GM12878 (cell line): Measurements from ENCODE around the gene GPT2. TPM values are rescaled to one million over a fixed set of nuclear protein-coding genes. Genes with fewer than 3 reads are reported as not detected.

Source experiments
- ATAC-seq: fragments of 200-7000 bp; cut with Tn5 transposase; 3 replicates; pipeline ENCODE4 v1.9.1; 2020; ENCODE audit warnings: mild to moderate bottlenecking, moderate library complexity
- BruUV-seq: library from RNA; stranded (reverse); fragments of 400-500 nt; replicated peaks from 2 replicates; lab custom pipeline; 2021; lab: Mats Ljungman, UMichigan
- CTCF ChIA-PET: fragments of 300-600 bp; sonication (Branson Sonifier 250); formaldehyde crosslinking; extraction: SDS; loops from one replicate; lab custom pipeline; 2021; ENCODE audit warnings: inconsistent platforms; lab: Yijun Ruan, JAX
- POLR2A ChIA-PET: fragments of 350-600 bp; formaldehyde crosslinking; extraction: SDS; loops from one replicate; lab custom pipeline; 2021; ENCODE audit warnings: inconsistent platforms; lab: Charles Lee
- RAD21 ChIA-PET: fragments of 300-600 bp; sonication (Branson Sonifier 250); formaldehyde crosslinking; loops from one replicate; lab custom pipeline; 2023; ENCODE audit warnings: antibody characterized with exemption; ENCODE audit not compliant: unreplicated experiment; lab: Charles Lee
- SMC1A ChIA-PET: fragments of 300-600 bp; sonication (Branson Sonifier 250); formaldehyde crosslinking; loops from one replicate; lab custom pipeline; 2023; ENCODE audit not compliant: unreplicated experiment, uncharacterized antibody; lab: Charles Lee
- DNase-seq: peaks from one replicate; pipeline ENCODE4 v3.0.0-alpha.2; 2011; ENCODE audit warnings: low read depth, low spot score
- FAIRE-seq: peaks from 3 replicates; lab custom pipeline; 2011; peaks lifted over from hg19 to GRCh38; lab: Jason Lieb, UNC
- H2AFZ ChIP-seq: 2 replicates; pipeline ENCODE4 v1.6.0; 2011; ENCODE audit warnings: low read depth, low read length, control low read depth; ENCODE audit not compliant: control insufficient read depth
- H3K27ac ChIP-seq: 2 replicates; pipeline ENCODE4 v1.5.1; 2011; ENCODE audit warnings: control low read depth; ENCODE audit not compliant: control insufficient read depth, insufficient read depth
- H3K27me3 ChIP-seq, 2 experiments: replicated peaks in 1 of 2; 2 replicates each; pipeline versions ENCODE4 v1.6.0 to v1.6.1; 2011; ENCODE audit warnings: low read length in 1 of 2; ENCODE audit not compliant: control insufficient read depth in 2 of 2, insufficient read depth in 2 of 2
- H3K36me3 ChIP-seq, 2 experiments: 2 replicates each; pipeline ENCODE4 v1.5.1; 2011; ENCODE audit warnings: low read length in 1 of 2; ENCODE audit not compliant: control insufficient read depth in 2 of 2, insufficient read depth in 2 of 2
- H3K4me1 ChIP-seq: 2 replicates; pipeline ENCODE4 v1.6.1; 2011; ENCODE audit warnings: mild to moderate bottlenecking, low read length, moderate library complexity, mixed read lengths; ENCODE audit not compliant: control insufficient read depth, insufficient read depth
- H3K4me2 ChIP-seq: 2 replicates; pipeline ENCODE4 v1.6.0; 2011; ENCODE audit warnings: control low read depth; ENCODE audit not compliant: control insufficient read depth, insufficient read depth
- H3K4me3 ChIP-seq: fragments of 200-600 bp; sonication (generic); 2 replicates; pipeline ENCODE4 v1.5.1; 2016
- H3K79me2 ChIP-seq: 2 replicates; pipeline ENCODE4 v1.6.0; 2011; ENCODE audit warnings: low read length; ENCODE audit not compliant: control insufficient read depth, insufficient read depth
- H3K9ac ChIP-seq: 2 replicates; pipeline ENCODE4 v1.8.0; 2011; ENCODE audit warnings: low read length, control low read depth, mixed read lengths; ENCODE audit not compliant: control insufficient read depth, insufficient read depth
- H3K9me3 ChIP-seq: replicated peaks from 3 replicates; pipeline ENCODE4 v1.5.1; 2011; ENCODE audit warnings: mild to moderate bottlenecking, low read length; ENCODE audit not compliant: control insufficient read depth, insufficient read depth
- H4K20me1 ChIP-seq: 2 replicates; pipeline ENCODE4 v1.6.0; 2011; ENCODE audit not compliant: control insufficient read depth, insufficient read depth
- ASH2L ChIP-seq: fragments of 300-600, 200-600 bp; sonication (generic); IDR thresholded peaks from 2 replicates; pipeline ENCODE4 v1.6.1; 2017; ENCODE audit warnings: low read depth, mild to moderate bottlenecking, borderline replicate concordance
- HDGF ChIP-seq: fragments of 450-650 bp; IDR thresholded peaks from 2 replicates; pipeline ENCODE4 v1.6.1; 2016; ENCODE audit warnings: antibody characterized with exemption
- KDM1A ChIP-seq: fragments of 200-600 bp; sonication (generic); IDR thresholded peaks from 2 replicates; pipeline ENCODE4 v1.6.1; 2016; ENCODE audit warnings: borderline replicate concordance
- NFIC ChIP-seq: IDR thresholded peaks from 2 replicates; pipeline ENCODE4 v1.6.1; 2012; ENCODE audit warnings: low read depth, mild to moderate bottlenecking, inconsistent platforms, low read length, moderate library complexity
- RAD21 ChIP-seq: IDR thresholded peaks from 2 replicates; pipeline ENCODE4 v1.6.1; 2011; ENCODE audit warnings: mild to moderate bottlenecking, low read depth, low read length, moderate library complexity; ENCODE audit not compliant: insufficient read depth
- SMAD5 ChIP-seq: IDR thresholded peaks from 2 replicates; pipeline ENCODE4 v1.6.1; 2016; ENCODE audit warnings: antibody characterized with exemption, low read depth
- SMC3 ChIP-seq: IDR thresholded peaks from 2 replicates; pipeline ENCODE4 v1.6.1; 2011; ENCODE audit warnings: low read length, improper control_type of control experiment, borderline replicate concordance
- STAT3 ChIP-seq: IDR thresholded peaks from 2 replicates; pipeline ENCODE4 v1.6.1; 2011; ENCODE audit warnings: low read depth, low read length, improper control_type of control experiment
- ZNF207 ChIP-seq: fragments of 450-650 bp; IDR thresholded peaks from 2 replicates; pipeline ENCODE4 v1.6.1; 2014; ENCODE audit warnings: antibody characterized with exemption, mild to moderate bottlenecking, borderline replicate concordance
- WGBS: methylation state at CpG from one replicate; pipeline ENCODE4 v1.1.6; 2016; ENCODE audit warnings: low lambda C conversion rate; ENCODE audit not compliant: insufficient replicate concordance, insufficient coverage; ENCODE audit errors: missing lambda C conversion rate; 5-methylcytosine and 5-hydroxymethylcytosine counted together
- in situ Hi-C: fragments of 300-500 bp; cut with MboI; formaldehyde crosslinking; loops from 9 replicates; pipeline ENCODE4 v1.14.3; 2018; ENCODE audit warnings: mixed read lengths
- intact Hi-C: fragments of 100-400 bp; cut with micrococcal nuclease; formaldehyde crosslinking; loops from one replicate; pipeline ENCODE4 v1.14.2; 2022; ENCODE audit not compliant: unreplicated experiment
- polyA plus RNA-seq, 11 experiments: library from polyadenylated mRNA; depleted of rRNA in 4 of 11; unstranded in 6 of 11; stranded (reverse) in 5 of 11; fragments of >200 nt; fragmentation: Nextera tagmentation in 4 of 11; fragmentation: Illumina TruSeq in 1 of 11; extraction: Ambion mirVana in 4 of 11; extraction: Trizol in 1 of 11; gene quantifications; 1 replicate in 1 of 11; 2 replicates in 10 of 11; pipeline versions ENCODE4 v1.2.1 to v1.2.3, GENCODE V29; 2011 to 2016; ENCODE audit warnings: inconsistent platforms in 2 of 11, missing spikeins in 2 of 11, low read depth in 1 of 11
- total RNA-seq, 4 experiments: library from RNA; depleted of rRNA in 3 of 4; stranded (reverse); fragments of >200 nt in 3 of 4; fragmentation: Illumina TruSeq in 1 of 4; extraction: Trizol in 1 of 4; gene quantifications; 2 replicates each; pipeline versions ENCODE4 v1.2.1 to v1.2.3, GENCODE V29; 2013 to 2021
- TF ChIP-seq, protein P1 (sequence below): IDR thresholded peaks from 2 replicates; pipeline ENCODE4 v1.6.1; 2012; ENCODE audit warnings: low read depth, low read length, improper control_type of control experiment
- TF ChIP-seq, protein P2 (sequence below): IDR thresholded peaks from 2 replicates; pipeline ENCODE4 v1.6.1; 2011; ENCODE audit warnings: low read depth, low read length, improper control_type of control experiment, borderline replicate concordance

The GPT2 gene
- total and polyA plus RNA-seq, 10 of the 15 experiments (the other 5 are each of a cell fraction or from before 2014, with no cell fraction given): 0.45 to 9.9 (median 4.3) TPM

DNA sequence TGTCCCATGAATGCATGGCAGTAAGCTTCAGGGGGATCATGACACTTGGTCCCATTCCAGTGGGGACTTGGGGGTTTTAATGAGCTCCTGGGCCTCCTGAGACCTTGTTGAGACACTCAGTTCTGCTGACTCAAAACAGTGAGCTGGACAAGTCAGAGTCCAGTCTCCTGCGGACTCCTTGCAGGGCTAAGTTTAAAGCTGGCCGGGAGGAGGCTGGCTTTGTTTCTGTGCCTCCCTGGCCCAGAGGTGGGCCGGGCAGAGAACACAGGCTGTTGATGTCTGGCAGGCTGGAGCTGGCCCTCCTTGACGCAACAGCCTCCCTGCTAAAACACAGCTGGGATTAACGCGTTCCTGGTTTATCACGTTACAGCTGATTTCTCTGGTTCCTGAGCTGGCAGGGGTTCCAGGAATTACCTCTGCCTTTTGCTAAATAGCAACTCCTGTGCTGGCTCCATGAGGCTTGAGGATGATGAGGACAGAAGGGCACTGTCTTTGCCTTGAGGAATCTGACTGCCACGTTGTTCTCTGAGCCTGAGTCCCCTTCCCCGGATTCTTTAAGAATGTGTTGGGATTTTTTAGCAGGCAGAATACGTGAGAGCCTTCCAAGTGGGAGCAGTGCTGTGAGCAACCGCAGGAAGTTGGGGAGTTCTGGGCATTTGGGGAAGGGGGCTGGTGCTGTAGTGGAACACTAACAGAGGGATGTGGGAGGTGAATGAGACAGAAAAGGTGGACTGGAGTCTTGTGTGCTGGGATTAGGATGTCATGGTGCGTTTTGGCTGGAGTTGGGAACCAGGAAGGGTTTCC lies 2.0 kb downstream of the GPT2 start:
- FAIRE-seq: no peak
- H3K27me3 ChIP-seq: 0 out of 4 replicates have a peak, but pooled peaks cover 0 to 2% of the 10 kb centered on the region in 2 experiments
- no peak for TF ChIP-seq SMC3
- TF ChIP-seq ASH2L: no peak
- no peak for TF ChIP-seq RAD21
- no peak for TF ChIP-seq SMAD5
- no peak for TF ChIP-seq ZNF207
- TF ChIP-seq, protein P1, sequence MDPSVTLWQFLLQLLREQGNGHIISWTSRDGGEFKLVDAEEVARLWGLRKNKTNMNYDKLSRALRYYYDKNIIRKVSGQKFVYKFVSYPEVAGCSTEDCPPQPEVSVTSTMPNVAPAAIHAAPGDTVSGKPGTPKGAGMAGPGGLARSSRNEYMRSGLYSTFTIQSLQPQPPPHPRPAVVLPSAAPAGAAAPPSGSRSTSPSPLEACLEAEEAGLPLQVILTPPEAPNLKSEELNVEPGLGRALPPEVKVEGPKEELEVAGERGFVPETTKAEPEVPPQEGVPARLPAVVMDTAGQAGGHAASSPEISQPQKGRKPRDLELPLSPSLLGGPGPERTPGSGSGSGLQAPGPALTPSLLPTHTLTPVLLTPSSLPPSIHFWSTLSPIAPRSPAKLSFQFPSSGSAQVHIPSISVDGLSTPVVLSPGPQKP: no peak
- no peak for TF ChIP-seq HDGF
- TF ChIP-seq, protein P2, sequence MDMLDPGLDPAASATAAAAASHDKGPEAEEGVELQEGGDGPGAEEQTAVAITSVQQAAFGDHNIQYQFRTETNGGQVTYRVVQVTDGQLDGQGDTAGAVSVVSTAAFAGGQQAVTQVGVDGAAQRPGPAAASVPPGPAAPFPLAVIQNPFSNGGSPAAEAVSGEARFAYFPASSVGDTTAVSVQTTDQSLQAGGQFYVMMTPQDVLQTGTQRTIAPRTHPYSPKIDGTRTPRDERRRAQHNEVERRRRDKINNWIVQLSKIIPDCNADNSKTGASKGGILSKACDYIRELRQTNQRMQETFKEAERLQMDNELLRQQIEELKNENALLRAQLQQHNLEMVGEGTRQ: no peak
- no peak for TF ChIP-seq KDM1A
- TF ChIP-seq STAT3: no peak
- no peak for TF ChIP-seq NFIC
- TF ChIP-seq, all 136 proteins: peak for 0
- DNase-seq (no peak), ATAC-seq (no peak)
- H4K20me1 ChIP-seq: no peaks in the 10 kb centered on the region
- WGBS: 90% methylated on average over 12 of the region's 12 CpGs
- SMC1A ChIA-PET: interaction anchor here (1.4 to 1.7 kb wide), 3 partner anchors 10 to 213 kb away, joined by 4 to 5 read pairs (median 5); no protein-coding TSS in a partner anchor
- no TSS peak for BruUV-seq
- intact Hi-C loops: loop anchor here (2.0 kb wide), 1 partner anchor 21 kb away; no protein-coding TSS in a partner anchor
- no peak overlapping the region for H2AFZ ChIP-seq
- CTCF ChIA-PET: interaction anchor here (0.6 to 1.4 kb wide), 6 partner anchors 10 to 212 kb away, joined by 3 to 4 read pairs (median 4); no protein-coding TSS in a partner anchor
- H3K9ac ChIP-seq: no peak overlapping the region
- no peak overlapping the region for H3K27ac ChIP-seq
- RAD21 ChIA-PET: interaction anchor here (0.5 to 1.2 kb wide), 2 partner anchors 32 to 72 kb away, joined by 3 to 5 read pairs; no protein-coding TSS in a partner anchor
- H3K4me3 ChIP-seq: no peak overlapping the region
- POLR2A ChIA-PET: interaction anchor here (0.6 to 1.4 kb wide), 2 partner anchors 22 to 40 kb away, joined by 3 read pairs; no protein-coding TSS in a partner anchor
- in situ Hi-C loops: no loop called here
- H3K36me3 ChIP-seq: no peaks in the 10 kb centered on the region
- no peaks in the 10 kb centered on the region for H3K79me2 ChIP-seq
- peaks cover 18% of the 10 kb centered on the region for H3K4me1 ChIP-seq
- no peaks in the 10 kb centered on the region for H3K9me3 ChIP-seq
- peak overlapping the region; percentile 14 for H3K4me2 ChIP-seq
